Measurements from ENCODE around the gene KCNH2. TPM values are rescaled to one million over a fixed set of nuclear protein-coding genes. Genes with fewer than 3 reads are reported as not detected.

Gene KCNH2
- total RNA-seq, 1 experiment from 2014 or later: 1.8 TPM

DNA sequence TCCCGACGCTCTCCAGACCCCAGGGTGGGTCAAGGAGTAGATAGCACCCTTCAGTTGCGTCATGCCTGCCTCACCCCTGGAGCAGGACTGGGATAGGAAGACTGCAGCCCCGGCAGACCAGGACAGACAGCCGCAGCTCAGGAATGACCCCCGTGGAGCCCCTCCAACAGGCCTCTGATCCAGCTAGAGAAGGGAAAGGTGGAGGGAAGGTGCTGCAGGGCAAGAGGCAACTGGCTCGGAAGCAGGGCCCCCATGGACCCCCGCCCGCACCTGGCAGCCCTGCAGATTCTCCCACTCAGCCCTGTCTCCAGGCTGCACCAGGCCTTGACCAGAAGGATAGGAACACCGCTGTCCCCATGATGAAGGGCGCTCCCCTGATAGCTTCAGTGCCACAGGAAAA, 7.7 kb downstream of the KCNH2 start:
- CTCF ChIA-PET: no interaction called here

DNA sequence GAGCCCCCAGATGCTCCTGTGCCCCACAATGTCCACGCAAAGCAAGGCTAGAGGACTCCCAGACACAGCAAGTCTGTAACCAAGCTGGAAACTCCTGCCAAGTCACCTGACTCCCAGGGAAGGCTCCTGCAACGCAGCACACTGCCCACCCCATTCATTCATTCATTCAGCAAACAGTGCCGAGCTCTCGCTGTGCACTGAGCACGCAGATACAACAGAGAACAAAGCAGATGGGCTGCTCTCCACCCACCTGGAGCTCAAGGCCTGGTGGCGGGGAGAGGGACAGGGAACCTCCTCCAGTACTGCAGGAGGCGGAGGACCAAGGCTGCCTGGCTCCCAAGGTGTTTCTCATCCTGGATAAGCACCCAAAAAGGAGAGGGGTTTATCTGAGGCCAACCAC, 8.6 kb downstream of the KCNH2 start:
- no peaks in the 10 kb centered on the region for H3K27me3 ChIP-seq (ENCODE audit: control insufficient read depth, insufficient read depth, low read length)

More for the DNA sequence above, 7.7 kb downstream of the KCNH2 start:
- POLR2A ChIA-PET: no interaction called here
- H3K4me1 ChIP-seq (ENCODE audit: control insufficient read depth, insufficient read depth, low read length): peaks cover 3% of the 10 kb centered on the region
- in situ Hi-C loops (cut with HindIII; ENCODE audit: low pct_unique_long_range_greater_than_20kb, low sequenced_read_pairs): no loop called here
- DNase-seq (ENCODE audit: low read depth, low spot score) (no peak), ATAC-seq (no peak)
- H3K4me3 ChIP-seq (ENCODE audit: low read depth in 2 of 2, low read length in 2 of 2): no peak overlapping the region
- no peaks in the 10 kb centered on the region for H3K27me3 ChIP-seq (ENCODE audit: control insufficient read depth, insufficient read depth, low read length)
- no TSS peak for BruUV-seq (replicated peaks)
- H3K9me3 ChIP-seq (ENCODE audit: control insufficient read depth, insufficient read depth, low read depth, low read length): no peaks in the 10 kb centered on the region
- H3K27ac ChIP-seq (ENCODE audit: low read length): no peak overlapping the region
- TF ChIP-seq SIN3A (IDR thresholded peaks at IDR 0.05; ENCODE audit: borderline replicate concordance, insufficient read depth, low read depth, low read length) (no peak), TCF7L2 (IDR thresholded peaks at IDR 0.05; ENCODE audit: low read depth, low read length) (no peak), POLR2AphosphoS5 (IDR thresholded peaks at IDR 0.05; ENCODE audit: low read depth, low read length) (no peak)
- TF ChIP-seq, protein P1, sequence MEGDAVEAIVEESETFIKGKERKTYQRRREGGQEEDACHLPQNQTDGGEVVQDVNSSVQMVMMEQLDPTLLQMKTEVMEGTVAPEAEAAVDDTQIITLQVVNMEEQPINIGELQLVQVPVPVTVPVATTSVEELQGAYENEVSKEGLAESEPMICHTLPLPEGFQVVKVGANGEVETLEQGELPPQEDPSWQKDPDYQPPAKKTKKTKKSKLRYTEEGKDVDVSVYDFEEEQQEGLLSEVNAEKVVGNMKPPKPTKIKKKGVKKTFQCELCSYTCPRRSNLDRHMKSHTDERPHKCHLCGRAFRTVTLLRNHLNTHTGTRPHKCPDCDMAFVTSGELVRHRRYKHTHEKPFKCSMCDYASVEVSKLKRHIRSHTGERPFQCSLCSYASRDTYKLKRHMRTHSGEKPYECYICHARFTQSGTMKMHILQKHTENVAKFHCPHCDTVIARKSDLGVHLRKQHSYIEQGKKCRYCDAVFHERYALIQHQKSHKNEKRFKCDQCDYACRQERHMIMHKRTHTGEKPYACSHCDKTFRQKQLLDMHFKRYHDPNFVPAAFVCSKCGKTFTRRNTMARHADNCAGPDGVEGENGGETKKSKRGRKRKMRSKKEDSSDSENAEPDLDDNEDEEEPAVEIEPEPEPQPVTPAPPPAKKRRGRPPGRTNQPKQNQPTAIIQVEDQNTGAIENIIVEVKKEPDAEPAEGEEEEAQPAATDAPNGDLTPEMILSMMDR (IDR thresholded peaks at IDR 0.05): no peak
- TF ChIP-seq, protein P2, sequence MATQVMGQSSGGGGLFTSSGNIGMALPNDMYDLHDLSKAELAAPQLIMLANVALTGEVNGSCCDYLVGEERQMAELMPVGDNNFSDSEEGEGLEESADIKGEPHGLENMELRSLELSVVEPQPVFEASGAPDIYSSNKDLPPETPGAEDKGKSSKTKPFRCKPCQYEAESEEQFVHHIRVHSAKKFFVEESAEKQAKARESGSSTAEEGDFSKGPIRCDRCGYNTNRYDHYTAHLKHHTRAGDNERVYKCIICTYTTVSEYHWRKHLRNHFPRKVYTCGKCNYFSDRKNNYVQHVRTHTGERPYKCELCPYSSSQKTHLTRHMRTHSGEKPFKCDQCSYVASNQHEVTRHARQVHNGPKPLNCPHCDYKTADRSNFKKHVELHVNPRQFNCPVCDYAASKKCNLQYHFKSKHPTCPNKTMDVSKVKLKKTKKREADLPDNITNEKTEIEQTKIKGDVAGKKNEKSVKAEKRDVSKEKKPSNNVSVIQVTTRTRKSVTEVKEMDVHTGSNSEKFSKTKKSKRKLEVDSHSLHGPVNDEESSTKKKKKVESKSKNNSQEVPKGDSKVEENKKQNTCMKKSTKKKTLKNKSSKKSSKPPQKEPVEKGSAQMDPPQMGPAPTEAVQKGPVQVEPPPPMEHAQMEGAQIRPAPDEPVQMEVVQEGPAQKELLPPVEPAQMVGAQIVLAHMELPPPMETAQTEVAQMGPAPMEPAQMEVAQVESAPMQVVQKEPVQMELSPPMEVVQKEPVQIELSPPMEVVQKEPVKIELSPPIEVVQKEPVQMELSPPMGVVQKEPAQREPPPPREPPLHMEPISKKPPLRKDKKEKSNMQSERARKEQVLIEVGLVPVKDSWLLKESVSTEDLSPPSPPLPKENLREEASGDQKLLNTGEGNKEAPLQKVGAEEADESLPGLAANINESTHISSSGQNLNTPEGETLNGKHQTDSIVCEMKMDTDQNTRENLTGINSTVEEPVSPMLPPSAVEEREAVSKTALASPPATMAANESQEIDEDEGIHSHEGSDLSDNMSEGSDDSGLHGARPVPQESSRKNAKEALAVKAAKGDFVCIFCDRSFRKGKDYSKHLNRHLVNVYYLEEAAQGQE (IDR thresholded peaks at IDR 0.05; ENCODE audit: insufficient read depth in 1 of 2, low read depth in 2 of 2, low read length in 1 of 2): no peak
- no peaks in the 10 kb centered on the region for H3K36me3 ChIP-seq (ENCODE audit: control insufficient read depth, insufficient read depth, low read length)
- intact Hi-C loops (cut with micrococcal nuclease; ENCODE audit: unreplicated experiment): no loop called here

More for the DNA sequence above, 8.6 kb downstream of the KCNH2 start:
- no peak for TF ChIP-seq SIN3A (IDR thresholded peaks at IDR 0.05; ENCODE audit: borderline replicate concordance, insufficient read depth, low read depth, low read length)
- no peak for TF ChIP-seq TCF7L2 (IDR thresholded peaks at IDR 0.05; ENCODE audit: low read depth, low read length)
- TF ChIP-seq, protein P2 (IDR thresholded peaks at IDR 0.05; ENCODE audit: insufficient read depth in 1 of 2, low read depth in 2 of 2, low read length in 1 of 2): no peak
- no peak for TF ChIP-seq POLR2AphosphoS5 (IDR thresholded peaks at IDR 0.05; ENCODE audit: low read depth, low read length)
- TF ChIP-seq, protein P1 (IDR thresholded peaks at IDR 0.05): no peak
- intact Hi-C loops (cut with micrococcal nuclease; ENCODE audit: unreplicated experiment): no loop called here
- no peak overlapping the region for H3K27ac ChIP-seq (ENCODE audit: low read length)
- no peaks in the 10 kb centered on the region for H3K36me3 ChIP-seq (ENCODE audit: control insufficient read depth, insufficient read depth, low read length)
- DNase-seq (ENCODE audit: low read depth, low spot score) (no peak), ATAC-seq (no peak)
- H3K9me3 ChIP-seq (ENCODE audit: control insufficient read depth, insufficient read depth, low read depth, low read length): no peaks in the 10 kb centered on the region
- in situ Hi-C loops (cut with HindIII; ENCODE audit: low pct_unique_long_range_greater_than_20kb, low sequenced_read_pairs): no loop called here
- no TSS peak for BruUV-seq (replicated peaks)
- H3K4me1 ChIP-seq (ENCODE audit: control insufficient read depth, insufficient read depth, low read length): no peaks in the 10 kb centered on the region; the same call in none of the 2 replicates
- ChIA-PET CTCF (no interaction called here), POLR2A (no interaction called here)
- H3K4me3 ChIP-seq (ENCODE audit: low read depth in 2 of 2, low read length in 2 of 2): no peak overlapping the region
